D721Med (cell line): ENCODE results near the gene RFC2.
A peak's percentile ranks its signal among the peaks of the same experiment; 100 is the strongest.
"Not testable (repeated sequence)": the region's sequence is repeated elsewhere in the genome, so short reads cannot be mapped to it uniquely, and the experiment has no call there.

Experiments used
- DNase-seq: peaks from one replicate; pipeline ENCODE4 v3.0.0; 2011; ENCODE audit warnings: low spot score; ENCODE audit not compliant: insufficient read length
- FAIRE-seq: peaks from 2 replicates; lab custom pipeline; 2011; peaks lifted over from hg19 to GRCh38; lab: Jason Lieb, UNC
- TF ChIP-seq, protein P1 (sequence below): IDR thresholded peaks from 2 replicates; pipeline ENCODE4 v1.5.1; 2012; ENCODE audit warnings: mild to moderate bottlenecking, control low read depth; ENCODE audit not compliant: insufficient read depth; ENCODE audit errors: missing control alignments

Gene RFC2

GRCh38 chr7:74216361-74216761, 37.8 kb downstream of the RFC2 start:
- DNase-seq, result no peak
- TF ChIP-seq, protein P1, sequence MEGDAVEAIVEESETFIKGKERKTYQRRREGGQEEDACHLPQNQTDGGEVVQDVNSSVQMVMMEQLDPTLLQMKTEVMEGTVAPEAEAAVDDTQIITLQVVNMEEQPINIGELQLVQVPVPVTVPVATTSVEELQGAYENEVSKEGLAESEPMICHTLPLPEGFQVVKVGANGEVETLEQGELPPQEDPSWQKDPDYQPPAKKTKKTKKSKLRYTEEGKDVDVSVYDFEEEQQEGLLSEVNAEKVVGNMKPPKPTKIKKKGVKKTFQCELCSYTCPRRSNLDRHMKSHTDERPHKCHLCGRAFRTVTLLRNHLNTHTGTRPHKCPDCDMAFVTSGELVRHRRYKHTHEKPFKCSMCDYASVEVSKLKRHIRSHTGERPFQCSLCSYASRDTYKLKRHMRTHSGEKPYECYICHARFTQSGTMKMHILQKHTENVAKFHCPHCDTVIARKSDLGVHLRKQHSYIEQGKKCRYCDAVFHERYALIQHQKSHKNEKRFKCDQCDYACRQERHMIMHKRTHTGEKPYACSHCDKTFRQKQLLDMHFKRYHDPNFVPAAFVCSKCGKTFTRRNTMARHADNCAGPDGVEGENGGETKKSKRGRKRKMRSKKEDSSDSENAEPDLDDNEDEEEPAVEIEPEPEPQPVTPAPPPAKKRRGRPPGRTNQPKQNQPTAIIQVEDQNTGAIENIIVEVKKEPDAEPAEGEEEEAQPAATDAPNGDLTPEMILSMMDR, result no peak
- no peak for FAIRE-seq

GRCh38 chr7:74215921-74216320, 38.3 kb downstream of the RFC2 start:
- TF ChIP-seq, protein P1, result no peak
- FAIRE-seq (no peak), DNase-seq (no peak)

DNA sequence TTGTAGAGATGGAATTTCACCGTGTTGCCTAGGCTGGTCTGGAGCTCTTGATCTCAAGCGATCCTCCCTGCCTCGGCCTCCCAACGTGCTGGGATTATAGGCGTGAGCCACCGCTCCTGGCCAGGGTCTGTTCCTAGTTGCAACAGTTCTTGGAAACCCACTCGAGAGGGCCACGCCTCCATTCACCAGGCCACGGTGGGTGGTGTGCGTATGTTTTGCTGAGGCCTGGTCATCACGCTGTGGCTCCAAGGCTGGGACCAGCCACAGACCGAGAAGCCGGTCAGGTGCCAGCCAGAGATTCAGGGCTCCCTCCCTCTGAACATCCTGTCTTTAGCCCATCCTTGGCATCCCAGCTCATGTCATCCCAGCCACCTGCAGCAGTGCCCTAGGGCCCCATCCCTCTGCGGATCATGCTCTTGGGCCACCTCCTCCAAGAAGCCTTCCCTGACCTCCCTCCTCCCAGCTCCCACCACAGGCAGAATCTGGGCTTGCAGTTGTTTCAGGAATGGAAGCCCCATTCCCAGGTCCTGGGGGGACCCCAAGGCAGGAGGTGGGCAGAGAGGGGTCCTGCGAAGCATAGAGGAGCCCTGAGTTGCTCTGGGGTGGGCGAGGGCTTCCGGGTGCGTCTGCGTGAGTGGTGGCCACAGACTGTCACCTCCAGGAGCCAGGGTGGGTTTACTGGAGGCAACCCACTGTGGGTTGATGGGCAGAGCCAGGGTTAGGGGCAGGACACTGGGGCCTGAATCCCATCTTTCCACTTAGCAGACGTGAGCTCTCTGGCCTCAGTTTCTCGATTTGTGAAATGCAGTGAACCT, 39.2 kb downstream of the RFC2 start:
- TF ChIP-seq, protein P1, result no peak
- DNase-seq (no peak), FAIRE-seq (no peak)

GRCh38 chr7:74212661-74213060, 41.5 kb downstream of the RFC2 start:
- DNase-seq (no peak), FAIRE-seq (no peak)
- TF ChIP-seq, protein P1, result no peak

DNA sequence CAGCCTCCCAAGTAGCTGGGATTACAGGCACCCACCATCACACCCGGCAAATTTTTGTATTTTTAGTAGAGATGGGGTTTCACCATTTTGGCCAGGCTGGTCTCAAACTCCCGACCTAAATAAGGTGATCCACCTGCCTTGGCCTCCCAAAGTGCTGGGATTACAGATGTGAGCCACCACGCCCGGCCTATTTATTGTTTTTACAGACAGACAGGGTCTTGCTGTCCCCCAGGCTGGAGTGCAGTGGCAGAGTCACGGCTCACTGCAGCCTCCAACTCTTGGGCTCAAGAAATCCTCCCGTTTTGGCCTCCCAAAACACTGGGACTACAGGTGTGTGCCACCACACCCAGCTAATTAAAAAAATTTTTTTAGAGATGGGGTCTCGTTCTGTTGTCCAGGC, 46.0 kb downstream of the RFC2 start:
- FAIRE-seq, DNase-seq: not testable (repeated sequence)

DNA sequence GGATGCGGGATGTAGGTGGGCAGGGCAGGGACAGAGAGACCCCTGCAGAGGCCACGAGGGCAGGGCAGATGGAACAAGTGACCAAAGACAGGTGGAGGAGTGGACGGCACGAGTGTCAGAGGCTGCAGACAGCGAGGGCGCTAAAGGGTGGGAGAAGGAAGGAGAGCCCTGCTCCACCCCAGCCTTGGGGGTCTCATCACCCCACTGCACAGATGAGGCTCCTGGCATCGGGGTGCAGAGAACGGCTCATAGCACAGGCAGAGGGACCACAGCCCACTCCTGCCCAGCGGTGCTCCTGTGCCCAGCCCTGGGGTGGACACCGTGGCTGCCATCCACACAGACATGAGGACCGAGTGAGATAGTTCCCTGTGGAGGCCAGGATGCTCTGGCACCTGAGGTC, 46.6 kb downstream of the RFC2 start:
- TF ChIP-seq, protein P1, result no peak
- DNase-seq (no peak), FAIRE-seq (no peak)

- TF ChIP-seq, protein P1, result peak; percentile 77
- peak; percentile 64 for DNase-seq
- FAIRE-seq, result no peak
These were observed 47.5 kb downstream of the RFC2 start for GRCh38 chr7:74206589-74207120.

GRCh38 chr7:74206052-74206451, 48.1 kb downstream of the RFC2 start:
- FAIRE-seq, result not testable (repeated sequence)

More at GRCh38 chr7:74206052-74206451, 48.1 kb downstream of the RFC2 start:
- not testable (repeated sequence) for DNase-seq
